ENCODE data around the gene CTAG1A. TPM values are rescaled to one million over a fixed set of nuclear protein-coding genes. Genes with fewer than 3 reads are reported as not detected.
"Not testable (repeated sequence)": the region's sequence is repeated elsewhere in the genome, so short reads cannot be mapped to it uniquely, and the experiment has no call there.

CTAG1A gene
- polyA plus RNA-seq, 1 donor from 2014 or later = not detected

- H3K4me3 ChIP-seq (ENCODE audit: low read length); H3K36me3 ChIP-seq (ENCODE audit: insufficient read depth, low read length); H3K27me3 ChIP-seq (ENCODE audit: insufficient read depth, low read depth, low read length); H3F3A ChIP-seq (ENCODE audit: insufficient read depth, low read length, poor library complexity, severe bottlenecking); H3K9ac ChIP-seq (ENCODE audit: low read length); H3K9me3 ChIP-seq (ENCODE audit: low read length); H4K20me1 ChIP-seq (ENCODE audit: insufficient read depth); H3K27ac ChIP-seq (ENCODE audit: low read length); H3K4me2 ChIP-seq (ENCODE audit: low read length); H2AFZ ChIP-seq (ENCODE audit: low read depth, low read length); H3K9me2 ChIP-seq (ENCODE audit: insufficient read depth, low read length): not testable (repeated sequence)
- peaks cover 10% of the 10 kb centered on the region for H3K79me2 ChIP-seq (replicated peaks; ENCODE audit: insufficient read depth, low read length)
Observed at GRCh38 chrX:154552112-154552806, 32.7 kb upstream of the CTAG1A start.

- H3K27ac ChIP-seq (ENCODE audit: low read length); H3K9me2 ChIP-seq (ENCODE audit: insufficient read depth, low read length); H2AFZ ChIP-seq (ENCODE audit: low read depth, low read length); H4K20me1 ChIP-seq (ENCODE audit: insufficient read depth); H3K4me2 ChIP-seq (ENCODE audit: low read length); H3K9ac ChIP-seq (ENCODE audit: low read length); H3K79me2 ChIP-seq (replicated peaks; ENCODE audit: insufficient read depth, low read length); H3K36me3 ChIP-seq (ENCODE audit: insufficient read depth, low read length); H3K4me3 ChIP-seq (ENCODE audit: low read length); H3K27me3 ChIP-seq (ENCODE audit: insufficient read depth, low read depth, low read length); H3K9me3 ChIP-seq (ENCODE audit: low read length); H3F3A ChIP-seq (ENCODE audit: insufficient read depth, low read length, poor library complexity, severe bottlenecking): not testable (repeated sequence)
Observed at GRCh38 chrX:154558060-154558690, 26.8 kb upstream of the CTAG1A start.

- not testable (repeated sequence) for H3K4me3 ChIP-seq (ENCODE audit: low read length); H3K27ac ChIP-seq (ENCODE audit: low read length); H3K9me3 ChIP-seq (ENCODE audit: low read length); H3F3A ChIP-seq (ENCODE audit: insufficient read depth, low read length, poor library complexity, severe bottlenecking); H4K20me1 ChIP-seq (ENCODE audit: insufficient read depth); H3K4me2 ChIP-seq (ENCODE audit: low read length); H3K9me2 ChIP-seq (ENCODE audit: insufficient read depth, low read length); H2AFZ ChIP-seq (ENCODE audit: low read depth, low read length); H3K9ac ChIP-seq (ENCODE audit: low read length); H3K36me3 ChIP-seq (ENCODE audit: insufficient read depth, low read length); H3K79me2 ChIP-seq (replicated peaks; ENCODE audit: insufficient read depth, low read length); H3K27me3 ChIP-seq (ENCODE audit: insufficient read depth, low read depth, low read length)
Observed at GRCh38 chrX:154558896-154559295, 26.0 kb upstream of the CTAG1A start.

- H3K36me3 ChIP-seq (ENCODE audit: insufficient read depth, low read length); H2AFZ ChIP-seq (ENCODE audit: low read depth, low read length); H3K4me3 ChIP-seq (ENCODE audit: low read length); H3K27me3 ChIP-seq (ENCODE audit: insufficient read depth, low read depth, low read length); H3K4me2 ChIP-seq (ENCODE audit: low read length); H4K20me1 ChIP-seq (ENCODE audit: insufficient read depth); H3K9me3 ChIP-seq (ENCODE audit: low read length); H3K79me2 ChIP-seq (replicated peaks; ENCODE audit: insufficient read depth, low read length); H3F3A ChIP-seq (ENCODE audit: insufficient read depth, low read length, poor library complexity, severe bottlenecking); H3K27ac ChIP-seq (ENCODE audit: low read length); H3K9ac ChIP-seq (ENCODE audit: low read length); H3K9me2 ChIP-seq (ENCODE audit: insufficient read depth, low read length): not testable (repeated sequence)
Observed at GRCh38 chrX:154560326-154560725, 24.6 kb upstream of the CTAG1A start.

- H3K27ac ChIP-seq (ENCODE audit: low read length); H3K36me3 ChIP-seq (ENCODE audit: insufficient read depth, low read length); H3K9me3 ChIP-seq (ENCODE audit: low read length); H3K79me2 ChIP-seq (replicated peaks; ENCODE audit: insufficient read depth, low read length); H3K4me3 ChIP-seq (ENCODE audit: low read length); H3F3A ChIP-seq (ENCODE audit: insufficient read depth, low read length, poor library complexity, severe bottlenecking); H4K20me1 ChIP-seq (ENCODE audit: insufficient read depth); H3K27me3 ChIP-seq (ENCODE audit: insufficient read depth, low read depth, low read length); H2AFZ ChIP-seq (ENCODE audit: low read depth, low read length); H3K9ac ChIP-seq (ENCODE audit: low read length); H3K9me2 ChIP-seq (ENCODE audit: insufficient read depth, low read length); H3K4me2 ChIP-seq (ENCODE audit: low read length): not testable (repeated sequence)
Observed at GRCh38 chrX:154562295-154562694, 22.6 kb upstream of the CTAG1A start.

GRCh38 chrX:154570361-154570760 is 14.6 kb upstream of the CTAG1A start:
- H3K27ac ChIP-seq (ENCODE audit: low read length); H3K4me3 ChIP-seq (ENCODE audit: low read length); H2AFZ ChIP-seq (ENCODE audit: low read depth, low read length); H3K9me2 ChIP-seq (ENCODE audit: insufficient read depth, low read length); H3K79me2 ChIP-seq (replicated peaks; ENCODE audit: insufficient read depth, low read length); H3K36me3 ChIP-seq (ENCODE audit: insufficient read depth, low read length); H3K4me2 ChIP-seq (ENCODE audit: low read length); H4K20me1 ChIP-seq (ENCODE audit: insufficient read depth); H3K27me3 ChIP-seq (ENCODE audit: insufficient read depth, low read depth, low read length); H3K9ac ChIP-seq (ENCODE audit: low read length); H3F3A ChIP-seq (ENCODE audit: insufficient read depth, low read length, poor library complexity, severe bottlenecking); H3K9me3 ChIP-seq (ENCODE audit: low read length): not testable (repeated sequence)

- H3K36me3 ChIP-seq (ENCODE audit: insufficient read depth, low read length); H3K9me3 ChIP-seq (ENCODE audit: low read length); H3K9me2 ChIP-seq (ENCODE audit: insufficient read depth, low read length); H3K27ac ChIP-seq (ENCODE audit: low read length); H3K79me2 ChIP-seq (replicated peaks; ENCODE audit: insufficient read depth, low read length); H3K9ac ChIP-seq (ENCODE audit: low read length); H3K27me3 ChIP-seq (ENCODE audit: insufficient read depth, low read depth, low read length); H3K4me2 ChIP-seq (ENCODE audit: low read length); H2AFZ ChIP-seq (ENCODE audit: low read depth, low read length); H3F3A ChIP-seq (ENCODE audit: insufficient read depth, low read length, poor library complexity, severe bottlenecking); H4K20me1 ChIP-seq (ENCODE audit: insufficient read depth); H3K4me3 ChIP-seq (ENCODE audit: low read length): not testable (repeated sequence)
Observed at GRCh38 chrX:154573061-154573460, 11.9 kb upstream of the CTAG1A start.

- not testable (repeated sequence) for H3K9ac ChIP-seq (ENCODE audit: low read length); H3F3A ChIP-seq (ENCODE audit: insufficient read depth, low read length, poor library complexity, severe bottlenecking); H3K27me3 ChIP-seq (ENCODE audit: insufficient read depth, low read depth, low read length); H3K4me3 ChIP-seq (ENCODE audit: low read length); H3K79me2 ChIP-seq (replicated peaks; ENCODE audit: insufficient read depth, low read length); H4K20me1 ChIP-seq (ENCODE audit: insufficient read depth); H3K9me2 ChIP-seq (ENCODE audit: insufficient read depth, low read length); H3K36me3 ChIP-seq (ENCODE audit: insufficient read depth, low read length); H3K9me3 ChIP-seq (ENCODE audit: low read length); H2AFZ ChIP-seq (ENCODE audit: low read depth, low read length); H3K27ac ChIP-seq (ENCODE audit: low read length); H3K4me2 ChIP-seq (ENCODE audit: low read length)
Observed at GRCh38 chrX:154575076-154575475, 9.9 kb upstream of the CTAG1A start.
